Effector memory CD4-positive, alpha-beta T cell (primary cell): ENCODE data around the gene TRPV5.

Experiments used
- DNase-seq, 3 donors: peaks; one replicate each; pipeline ENCODE4 v3.0.0-alpha.2; 2020
- H3K27ac ChIP-seq: 2 replicates; pipeline ENCODE4 v1.7.0; 2013; ENCODE audit warnings: mild to moderate bottlenecking, low read length, moderate library complexity; ENCODE audit not compliant: insufficient read depth, poor library complexity, severe bottlenecking
- H3K27me3 ChIP-seq: replicated peaks from 2 replicates; pipeline ENCODE4 v1.7.0; 2013; ENCODE audit warnings: mild to moderate bottlenecking, low read length; ENCODE audit not compliant: insufficient read depth, control insufficient read depth, poor library complexity, severe bottlenecking
- H3K36me3 ChIP-seq: 2 replicates; pipeline ENCODE4 v1.7.0; 2013; ENCODE audit warnings: mild to moderate bottlenecking, low read length, moderate library complexity; ENCODE audit not compliant: control insufficient read depth, insufficient read depth
- H3K4me1 ChIP-seq: 2 replicates; pipeline ENCODE4 v1.7.0; 2013; ENCODE audit warnings: low read length, mild to moderate bottlenecking; ENCODE audit not compliant: control insufficient read depth, insufficient read depth, poor library complexity, severe bottlenecking
- H3K4me3 ChIP-seq: 2 replicates; pipeline ENCODE4 v1.7.0; 2013; ENCODE audit warnings: low read length, low read depth, mild to moderate bottlenecking; ENCODE audit not compliant: insufficient read depth, poor library complexity, severe bottlenecking
- H3K9me3 ChIP-seq: 2 replicates; pipeline ENCODE4 v1.7.0; 2013; ENCODE audit warnings: mild to moderate bottlenecking, low read length, moderate library complexity; ENCODE audit not compliant: control insufficient read depth

Gene TRPV5

GRCh38 chr7:142941541-142941940 is 8.0 kb upstream of the TRPV5 start:
- Histone ChIP-seq H3K27ac (no peak overlapping the region), H3K27me3 (no peaks in the 10 kb centered on the region), H3K4me3 (no peak overlapping the region), H3K4me1 (no peaks in the 10 kb centered on the region), H3K9me3 (no peaks in the 10 kb centered on the region), H3K36me3 (no peaks in the 10 kb centered on the region)
- no peak for DNase-seq

- Histone ChIP-seq H3K36me3 (no peaks in the 10 kb centered on the region), H3K9me3 (no peaks in the 10 kb centered on the region), H3K4me1 (no peaks in the 10 kb centered on the region), H3K27me3 (no peaks in the 10 kb centered on the region), H3K27ac (no peak overlapping the region), H3K4me3 (no peak overlapping the region)
- DNase-seq: no peak
These were observed 7.5 kb upstream of the TRPV5 start for GRCh38 chr7:142940966-142941535.

DNA sequence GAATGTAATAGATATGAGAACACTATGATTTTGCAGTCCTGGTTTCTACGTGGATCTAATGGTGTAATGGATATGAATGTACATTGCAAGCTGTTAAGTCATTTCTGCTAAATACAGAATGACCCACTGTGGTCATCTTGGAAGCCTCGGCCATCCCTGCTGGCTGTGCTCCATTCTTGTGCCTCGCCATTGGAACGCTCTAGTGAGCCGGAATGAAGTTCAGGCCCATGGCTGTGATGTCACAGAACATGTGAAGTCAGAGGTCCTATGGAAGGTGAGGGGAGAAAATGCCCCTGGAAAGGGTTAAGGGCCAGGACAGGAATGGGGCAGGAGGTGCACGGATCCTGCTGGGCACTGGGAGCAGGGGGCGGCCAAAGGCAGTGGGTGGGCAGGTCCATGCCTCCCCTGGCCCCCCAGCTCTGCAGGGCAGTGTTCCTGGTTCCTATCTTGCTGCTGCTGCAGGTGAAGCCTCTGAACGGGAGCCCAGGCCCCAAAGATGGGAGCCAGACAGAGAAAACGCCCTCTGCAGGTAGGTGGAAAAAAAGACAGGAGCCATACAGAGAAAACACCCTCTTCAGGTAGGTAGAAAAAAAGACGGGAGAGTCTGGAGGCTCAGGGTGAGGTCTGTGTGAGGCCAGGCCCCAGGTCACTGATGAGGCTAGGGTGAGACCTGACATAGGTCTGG is 5.8 kb upstream of the TRPV5 start, which contains the start of gene LLCFC1:
Gene LLCFC1, plus strand, starts transcription at position 259 of the 685 bp plus-strand sequence. Its CDS starts 138 bp downstream, at position 397.
- Histone ChIP-seq H3K9me3 (no peaks in the 10 kb centered on the region), H3K27ac (no peak within 1 kb of the TSS), H3K4me1 (no peaks in the 10 kb centered on the region), H3K36me3 (no peaks in the 10 kb centered on the region), H3K27me3 (no peaks in the 10 kb centered on the region), H3K4me3 (no peak within 1 kb of the TSS)
- no peak for DNase-seq

DNA sequence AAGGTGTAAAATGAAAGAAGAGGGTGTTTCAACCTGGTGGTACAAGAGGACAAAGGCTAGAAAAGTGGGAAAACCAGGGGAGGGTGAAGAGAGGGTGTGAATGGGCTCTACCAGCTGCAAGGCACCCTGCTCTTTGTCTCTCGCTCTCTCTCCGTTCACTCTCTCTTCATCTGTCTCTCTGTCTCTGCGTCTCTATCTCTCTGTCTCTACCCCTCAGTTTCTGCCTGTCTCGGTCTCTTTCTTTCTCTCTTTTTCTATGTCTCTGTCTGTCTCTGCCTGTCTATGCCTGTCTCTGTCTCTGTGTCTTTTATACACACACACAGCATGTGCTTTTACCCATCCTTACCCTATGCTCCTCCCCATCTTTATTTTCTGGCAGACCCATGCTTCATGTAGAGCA is 5.1 kb upstream of the TRPV5 start:
- no peaks in the 10 kb centered on the region for H3K36me3 ChIP-seq
- H3K27me3 ChIP-seq: no peaks in the 10 kb centered on the region
- no peak for DNase-seq

DNA sequence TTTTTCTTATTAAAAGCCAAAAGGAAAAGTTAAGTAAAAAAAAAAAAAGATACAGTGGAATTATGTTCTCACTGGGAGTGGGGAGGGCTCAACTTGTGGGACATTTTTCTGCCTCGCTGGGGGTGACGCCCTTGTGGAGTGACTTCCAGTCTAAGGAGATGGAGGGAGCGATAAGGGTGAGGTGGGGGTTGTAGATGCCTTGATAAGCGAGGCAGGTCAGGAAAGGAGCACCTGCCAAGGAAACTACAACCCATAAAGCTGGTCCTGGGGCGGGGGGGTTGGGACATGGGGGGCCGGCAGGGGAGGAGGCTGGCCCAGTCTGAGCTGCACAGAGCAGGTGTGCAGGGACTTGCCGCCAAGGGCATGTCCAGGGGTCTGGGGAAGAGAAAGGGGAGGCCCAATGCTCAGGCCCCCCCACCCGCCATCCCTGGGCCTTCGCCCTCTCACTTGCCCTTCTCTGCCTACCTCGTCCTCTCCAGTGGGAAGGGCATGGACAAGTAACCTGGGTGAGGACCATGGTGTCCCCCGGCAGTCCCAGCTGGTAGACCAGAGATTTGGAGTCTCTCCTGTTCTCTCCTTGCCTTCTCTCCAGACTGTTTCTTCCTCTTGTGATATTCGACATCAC is 2.5 kb upstream of the TRPV5 start:
- Histone ChIP-seq H3K27me3 (no peaks in the 10 kb centered on the region), H3K27ac (no peak overlapping the region), H3K4me1 (no peaks in the 10 kb centered on the region), H3K36me3 (no peaks in the 10 kb centered on the region), H3K4me3 (no peak overlapping the region), H3K9me3 (no peaks in the 10 kb centered on the region)
- DNase-seq: no peak

More for the DNA sequence above, 5.1 kb upstream of the TRPV5 start:
- Histone ChIP-seq H3K27ac (no peak overlapping the region), H3K4me1 (no peaks in the 10 kb centered on the region), H3K4me3 (no peak overlapping the region), H3K9me3 (no peaks in the 10 kb centered on the region)

- Histone ChIP-seq H3K27me3 (no peaks in the 10 kb centered on the region), H3K27ac (no peak overlapping the region), H3K9me3 (no peaks in the 10 kb centered on the region), H3K36me3 (no peaks in the 10 kb centered on the region), H3K4me1 (no peaks in the 10 kb centered on the region), H3K4me3 (no peak overlapping the region)
- no peak for DNase-seq
These were observed 510 bp upstream of the TRPV5 start for GRCh38 chr7:142934056-142934455.

DNA sequence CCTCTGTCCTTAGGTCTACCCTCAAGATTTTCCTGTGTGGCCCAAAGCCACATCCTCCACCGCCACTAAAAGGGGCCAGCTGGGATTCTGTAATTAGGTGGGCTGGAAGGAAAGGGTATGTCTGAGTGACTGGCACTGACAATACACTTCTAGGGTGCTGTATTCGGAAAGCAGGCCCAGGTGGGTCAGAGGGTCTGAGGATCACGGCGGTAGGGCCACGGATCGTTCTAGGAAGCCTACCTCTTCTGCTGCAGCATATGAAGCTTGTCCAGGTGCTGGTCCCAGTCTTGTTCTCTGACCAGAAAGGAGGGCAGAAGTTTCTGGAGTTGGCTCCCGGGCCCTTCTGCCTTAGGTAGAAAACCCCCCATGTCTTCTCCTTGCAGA is 462 bp downstream of the TRPV5 start:
- no peak for DNase-seq
- Histone ChIP-seq H3K4me1 (no peaks in the 10 kb centered on the region), H3K9me3 (no peaks in the 10 kb centered on the region), H3K27ac (no peak overlapping the region), H3K4me3 (no peak overlapping the region), H3K27me3 (no peaks in the 10 kb centered on the region), H3K36me3 (no peaks in the 10 kb centered on the region)

GRCh38 chr7:142932386-142933091 is 1.0 kb downstream of the TRPV5 start:
- Histone ChIP-seq H3K27ac (no peak overlapping the region), H3K4me3 (no peak overlapping the region), H3K9me3 (no peaks in the 10 kb centered on the region), H3K27me3 (no peaks in the 10 kb centered on the region), H3K4me1 (no peaks in the 10 kb centered on the region), H3K36me3 (no peaks in the 10 kb centered on the region)
- DNase-seq: no peak

DNA sequence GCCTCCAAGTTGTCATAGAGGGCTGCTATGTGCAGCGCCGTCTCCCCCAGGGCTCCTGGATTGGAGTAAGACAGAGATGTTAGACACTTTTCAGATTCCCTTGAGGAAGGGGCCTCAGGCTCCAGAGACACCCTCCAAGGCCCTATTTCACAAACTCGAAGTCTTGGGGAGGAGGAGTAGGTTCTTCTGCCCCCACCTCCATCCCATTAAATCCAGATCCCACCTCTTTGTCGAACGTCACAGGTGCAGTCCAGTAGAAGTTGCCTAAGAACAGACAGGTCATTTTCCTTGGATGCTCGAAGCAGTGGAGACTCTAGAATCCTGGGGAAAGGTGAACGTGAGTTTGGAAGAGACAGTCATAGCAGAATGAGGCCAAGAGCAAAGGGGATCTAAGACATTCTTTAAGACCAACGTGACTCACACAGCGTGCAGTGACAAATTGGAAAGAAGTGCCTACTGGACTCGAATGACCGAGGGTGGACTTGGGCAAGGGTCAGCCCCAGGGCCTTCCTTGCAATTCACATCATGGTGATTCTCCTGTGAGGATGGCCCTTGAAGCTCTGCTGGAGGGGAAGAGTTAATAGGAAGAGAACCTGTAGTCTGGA is 3.3 kb downstream of the TRPV5 start:
- H3K4me1 ChIP-seq: no peaks in the 10 kb centered on the region
- no peak overlapping the region for H3K27ac ChIP-seq
- H3K4me3 ChIP-seq: no peak overlapping the region
- no peaks in the 10 kb centered on the region for H3K36me3 ChIP-seq
- no peak for DNase-seq
- H3K9me3 ChIP-seq: no peaks in the 10 kb centered on the region
- no peaks in the 10 kb centered on the region for H3K27me3 ChIP-seq
